Effector CD4-positive, alpha-beta T cell (primary cell): ENCODE data around the gene ST6GAL1.
A peak's percentile ranks its signal among the peaks of the same experiment; 100 is the strongest.

Experiments used
- DNase-seq: peaks from one replicate; pipeline ENCODE4 v3.0.0-alpha.2; 2020

Gene ST6GAL1

DNA sequence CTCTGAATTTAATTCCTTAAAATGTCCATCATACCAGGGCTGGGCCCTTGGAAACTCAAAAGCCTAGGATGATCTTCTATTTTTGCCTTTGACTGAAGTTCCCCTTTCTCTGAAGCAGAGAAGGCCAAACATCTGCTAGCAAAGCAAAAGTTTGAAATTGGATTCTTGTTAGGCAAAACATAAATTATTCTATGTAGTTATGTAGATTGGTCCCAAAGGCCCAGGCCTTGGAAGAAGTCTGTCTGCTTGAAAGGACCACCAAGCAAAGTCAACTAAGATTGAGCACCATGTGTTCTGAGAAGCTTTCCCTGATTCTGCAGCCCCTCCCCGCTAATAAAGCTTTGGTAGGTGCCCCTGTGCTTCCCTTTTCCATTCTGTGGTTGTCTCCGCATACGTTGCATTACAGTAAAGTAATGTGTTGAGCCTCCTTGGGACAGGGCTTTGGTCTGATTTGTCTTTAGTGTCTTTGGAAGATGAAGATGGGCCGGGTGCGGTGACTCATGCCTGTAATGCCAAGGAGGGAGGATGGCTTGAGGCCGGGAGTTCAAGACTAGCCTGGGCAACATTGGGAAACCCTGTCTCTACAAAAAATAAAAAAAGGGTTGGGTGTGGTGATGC is 152.5 kb downstream of the ST6GAL1 start:
- no peak for DNase-seq

DNA sequence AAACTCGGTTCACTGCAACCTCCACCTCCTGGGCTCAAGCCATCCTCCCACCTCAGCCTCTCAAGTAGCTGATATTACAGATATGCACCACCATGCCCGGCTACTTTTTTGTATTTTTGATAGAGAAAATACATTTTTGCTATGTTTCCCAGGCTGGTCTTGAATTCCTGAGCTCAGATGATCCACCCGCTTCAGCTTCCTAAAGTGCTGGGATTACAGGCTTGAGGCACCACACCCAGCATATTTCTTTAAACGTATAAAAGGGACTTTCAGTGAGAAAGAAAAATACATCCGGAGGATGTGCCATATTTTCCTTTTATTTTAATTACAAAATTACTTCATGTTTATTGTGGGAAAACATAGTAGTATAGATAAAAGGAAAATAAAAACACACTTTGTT is 153.8 kb downstream of the ST6GAL1 start:
- no peak for DNase-seq

DNA sequence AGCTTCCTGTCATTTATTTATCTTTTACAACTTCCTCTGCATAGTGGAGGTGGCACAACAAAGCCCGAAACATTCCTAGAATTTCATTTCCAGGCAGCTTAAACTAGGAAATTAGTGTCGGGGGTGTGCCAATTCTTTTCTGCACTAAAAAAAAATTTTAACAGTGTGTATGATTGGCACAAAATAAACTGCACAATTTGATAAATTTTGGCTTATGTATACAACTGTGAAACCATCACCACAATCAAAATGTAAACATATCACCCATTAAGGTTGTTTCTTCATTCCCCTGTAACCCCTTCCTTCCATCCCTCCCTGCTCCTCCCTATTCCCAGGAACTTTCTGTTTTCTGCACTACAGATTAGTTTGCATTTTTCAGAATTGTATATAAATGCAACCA is 154.3 kb downstream of the ST6GAL1 start:
- DNase-seq = no peak

DNA sequence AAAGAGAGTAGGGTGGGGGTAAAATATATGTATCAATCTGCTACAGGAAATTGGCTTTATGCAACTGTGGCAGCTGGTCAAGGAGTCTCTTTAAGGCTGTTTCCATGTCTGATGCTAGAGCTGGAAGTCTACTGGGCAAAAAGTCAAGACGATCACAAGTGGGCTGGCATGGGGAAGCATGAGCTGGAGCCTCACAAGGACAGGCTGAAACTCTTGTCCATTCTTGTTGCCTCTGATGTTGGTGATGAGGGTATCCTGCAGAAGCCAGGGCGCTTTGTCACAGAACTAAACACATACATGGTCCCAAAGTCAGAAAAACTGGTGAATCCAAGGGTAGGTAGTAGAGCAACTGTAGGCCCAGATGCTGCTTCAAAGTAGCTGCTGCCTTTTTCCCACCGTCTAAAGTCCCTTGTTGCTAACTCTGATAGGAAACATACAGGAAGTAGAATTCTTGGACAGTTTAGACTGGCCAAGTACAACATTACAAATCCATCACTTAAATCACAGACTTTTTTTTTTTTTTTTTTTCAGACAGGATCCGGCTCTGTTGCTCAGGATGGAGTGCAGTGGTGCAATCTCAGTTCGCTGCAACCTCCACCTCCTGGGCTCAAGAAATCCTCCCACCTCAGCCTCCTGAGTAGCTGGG is 154.8 kb downstream of the ST6GAL1 start:
- DNase-seq = no peak

DNA sequence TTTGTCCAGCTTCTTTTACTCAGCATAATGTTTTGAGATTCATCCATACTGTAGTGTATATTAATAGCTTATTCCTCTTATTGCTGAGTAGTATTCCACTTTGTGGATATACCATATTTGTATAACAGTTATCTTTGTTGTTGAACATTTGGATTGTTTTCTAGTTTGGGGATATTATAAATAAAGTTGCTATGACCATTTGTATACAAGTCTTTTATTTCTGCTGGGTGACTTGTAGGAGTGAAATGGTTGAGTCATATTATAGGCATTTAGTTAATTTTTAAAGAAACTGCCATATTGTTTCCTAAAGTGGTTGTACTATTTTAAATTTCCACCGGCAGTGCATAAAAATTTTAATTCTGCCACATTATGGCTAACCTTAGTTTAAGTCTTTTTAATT is 155.6 kb downstream of the ST6GAL1 start:
- no peak for DNase-seq

DNA sequence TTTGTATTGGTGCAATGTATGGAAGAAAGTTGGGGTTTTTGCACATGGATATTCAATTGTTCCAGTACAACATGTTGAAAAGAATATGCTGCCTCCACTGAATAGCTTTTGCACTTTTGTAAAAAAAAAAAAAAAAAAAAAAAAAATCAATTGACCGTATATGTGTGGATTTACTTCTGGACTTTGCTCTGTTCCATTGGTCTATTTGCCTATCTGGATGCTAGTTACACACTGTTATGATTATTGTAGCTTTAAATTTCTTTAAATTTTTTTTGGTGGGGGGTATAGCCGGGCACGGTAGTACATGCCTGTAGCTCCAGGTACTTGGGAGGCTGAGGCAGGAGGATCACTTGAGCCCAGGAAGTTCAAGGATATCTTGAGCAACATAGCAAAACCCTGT is 156.5 kb downstream of the ST6GAL1 start:
- no peak for DNase-seq

DNA sequence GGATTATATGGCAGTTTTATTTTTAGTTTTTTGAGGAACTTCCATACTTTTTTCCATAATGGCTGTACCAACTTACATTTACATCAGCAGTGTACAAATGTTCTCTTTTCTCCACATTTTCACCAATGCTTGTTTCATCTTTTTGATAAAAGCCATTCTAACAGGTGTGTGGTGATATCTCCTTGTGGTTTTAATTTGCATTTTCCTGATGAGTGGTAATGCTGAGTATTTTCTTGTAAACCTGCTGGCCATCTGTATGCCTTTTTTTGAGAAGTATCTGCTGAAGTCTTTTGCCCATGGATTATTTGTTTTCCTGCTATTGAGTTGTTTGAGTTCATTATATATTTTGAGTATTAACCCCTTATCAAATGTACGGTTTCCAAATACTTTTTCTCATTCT is 158.4 kb downstream of the ST6GAL1 start:
- no peak for DNase-seq

DNA sequence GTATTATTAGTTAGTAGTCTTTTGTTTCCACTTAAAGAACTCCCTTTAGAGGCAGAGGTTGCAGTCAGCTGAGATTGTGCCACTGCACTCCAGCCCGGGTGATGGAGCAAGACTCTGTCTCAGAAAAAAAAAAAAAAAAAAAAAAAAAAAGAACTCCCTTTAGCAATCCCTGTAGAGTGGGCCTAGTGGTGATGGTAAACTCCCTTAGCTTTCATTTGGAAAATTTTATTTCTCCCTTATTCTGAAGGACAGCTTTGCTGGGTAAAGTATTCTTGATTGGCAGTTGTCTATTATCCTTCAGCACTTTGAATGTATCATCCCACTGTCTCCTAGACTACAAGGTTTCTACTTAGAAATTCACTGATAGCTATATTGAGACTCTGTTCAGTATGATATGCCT is 163.0 kb downstream of the ST6GAL1 start:
- DNase-seq = no peak

DNA sequence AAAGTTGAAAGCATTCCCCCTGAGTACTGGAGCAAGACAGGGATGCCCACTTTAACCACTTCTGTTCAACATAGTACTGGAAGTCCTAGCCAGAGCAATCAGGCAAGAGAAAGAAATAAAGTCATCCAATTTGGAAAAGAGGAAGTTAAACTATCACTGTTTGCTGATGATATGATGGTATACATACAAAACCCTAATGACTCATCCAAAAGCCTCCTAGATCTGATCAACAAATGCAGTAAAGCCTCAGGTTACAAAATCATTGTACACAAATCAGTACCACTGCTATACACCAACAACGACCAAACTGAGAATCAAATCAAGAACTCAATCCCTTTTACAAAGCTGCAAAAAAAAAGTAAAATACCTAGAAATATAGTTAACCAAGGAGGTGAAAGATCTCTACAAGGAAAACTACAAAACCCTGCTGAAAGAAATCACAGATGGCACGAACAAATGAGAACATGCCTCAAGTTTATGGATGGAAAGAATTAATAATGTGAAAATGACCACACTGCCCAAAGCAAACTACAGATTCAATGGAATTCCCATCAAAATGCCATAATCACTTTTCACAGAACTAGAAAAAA is 168.7 kb downstream of the ST6GAL1 start:
- no peak for DNase-seq

DNA sequence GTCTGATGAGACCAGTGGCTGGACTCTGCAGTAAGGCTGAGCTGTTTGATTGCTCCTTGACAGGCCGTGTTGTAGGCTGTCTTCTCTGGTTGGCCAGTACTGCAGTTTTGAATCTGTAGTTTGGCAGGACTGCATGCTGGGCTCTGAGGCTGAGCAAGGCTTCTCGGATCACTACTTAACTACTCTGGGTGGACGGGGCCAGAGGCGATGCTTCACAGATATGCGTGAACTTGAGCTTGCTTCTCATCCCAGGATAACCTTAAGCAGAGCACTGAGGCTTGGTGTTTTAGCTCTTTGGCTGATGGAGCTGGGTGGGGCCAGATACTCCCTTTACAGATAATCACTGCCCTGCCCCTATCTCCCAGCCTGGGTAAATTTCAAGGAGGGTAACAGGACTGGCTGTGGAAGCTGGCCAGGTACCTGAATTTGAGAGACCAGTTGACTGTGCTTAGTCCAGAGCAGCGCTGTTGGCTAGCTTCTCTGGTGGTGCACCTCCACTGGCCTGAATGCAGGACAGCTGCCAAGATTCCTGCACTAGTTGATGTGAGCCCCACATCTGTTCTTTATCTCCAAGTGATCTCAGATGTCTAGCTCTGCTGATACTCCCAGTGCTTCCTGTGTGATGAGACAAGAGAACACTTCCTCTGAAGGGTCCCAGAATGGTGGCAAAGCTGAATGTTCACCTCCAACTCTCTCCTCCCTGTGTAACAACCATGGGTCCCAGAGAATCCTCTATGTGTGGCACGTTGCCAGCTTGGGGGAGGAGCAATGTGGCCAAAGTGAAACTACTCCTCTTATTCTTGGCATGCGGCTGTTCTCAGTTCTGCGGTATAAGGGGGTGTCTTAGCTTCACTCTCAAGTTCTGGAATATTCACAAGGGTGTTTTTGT is 171.1 kb downstream of the ST6GAL1 start:
- peak; percentile 31 for DNase-seq

DNA sequence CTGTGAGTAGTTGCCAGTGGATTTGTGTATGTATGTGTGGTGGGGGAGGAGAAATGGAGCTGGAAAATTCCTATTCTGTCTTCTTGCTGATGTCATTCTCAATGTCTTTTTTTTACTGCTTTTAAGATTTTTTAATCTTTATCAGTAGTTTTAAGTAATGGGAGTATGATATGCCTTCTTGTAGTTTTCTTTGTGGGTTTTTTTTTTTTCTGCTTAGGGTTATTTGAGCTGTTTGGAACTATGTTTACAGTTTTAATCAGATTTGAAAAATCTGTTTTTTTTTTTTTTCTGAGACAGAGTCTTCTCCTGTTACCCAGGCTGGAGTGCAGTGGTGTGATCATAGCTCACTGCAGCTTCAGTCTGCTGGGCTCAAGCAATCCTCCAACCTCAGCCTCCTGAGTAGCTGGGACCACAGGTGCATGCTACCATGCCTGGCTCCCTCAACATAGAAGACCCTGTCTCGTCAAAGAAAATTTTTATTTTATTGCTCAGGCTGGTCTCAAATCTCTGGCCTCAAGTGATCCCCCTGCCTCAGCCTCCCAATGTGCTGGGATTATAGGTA is 171.8 kb downstream of the ST6GAL1 start:
- DNase-seq = no peak

DNA sequence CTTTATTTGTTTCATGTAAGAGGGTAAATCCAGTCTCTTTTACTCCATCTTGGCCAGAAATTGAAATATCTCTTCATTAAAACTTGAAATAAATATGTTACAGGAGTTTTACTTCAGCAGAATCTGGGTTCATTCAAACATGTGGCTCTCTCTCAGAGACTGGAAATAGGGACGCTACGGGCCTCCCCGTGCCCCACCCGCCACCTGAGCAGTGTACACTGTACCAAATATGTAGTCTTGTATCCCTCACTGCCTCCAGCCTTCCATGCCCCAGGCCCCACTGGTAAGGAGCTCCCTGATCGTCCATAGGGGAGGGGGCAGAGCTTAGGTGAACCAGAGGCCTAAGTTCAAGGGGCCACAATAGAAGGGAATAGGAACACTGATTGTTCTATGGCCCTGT is 172.9 kb downstream of the ST6GAL1 start:
- no peak for DNase-seq

DNA sequence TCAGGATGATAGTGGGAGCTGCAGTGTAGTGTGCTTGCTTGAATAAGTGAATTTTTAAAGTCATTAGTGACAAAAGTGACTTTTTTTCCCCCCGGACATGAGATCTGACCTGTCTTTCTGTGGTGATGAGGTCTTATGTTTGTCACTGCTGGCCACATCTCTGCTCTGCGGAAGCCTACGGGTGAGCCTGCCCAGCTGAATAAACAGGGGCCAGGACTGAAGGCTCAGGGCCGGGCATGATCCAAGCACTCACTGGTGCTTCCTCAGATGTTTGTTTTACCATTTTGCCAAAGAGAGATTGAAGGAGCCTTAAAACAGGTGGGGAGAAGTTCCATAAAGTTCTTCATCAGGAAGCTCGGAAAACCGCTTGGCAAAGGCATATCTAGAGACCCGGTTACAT is 174.0 kb downstream of the ST6GAL1 start:
- DNase-seq = no peak

DNA sequence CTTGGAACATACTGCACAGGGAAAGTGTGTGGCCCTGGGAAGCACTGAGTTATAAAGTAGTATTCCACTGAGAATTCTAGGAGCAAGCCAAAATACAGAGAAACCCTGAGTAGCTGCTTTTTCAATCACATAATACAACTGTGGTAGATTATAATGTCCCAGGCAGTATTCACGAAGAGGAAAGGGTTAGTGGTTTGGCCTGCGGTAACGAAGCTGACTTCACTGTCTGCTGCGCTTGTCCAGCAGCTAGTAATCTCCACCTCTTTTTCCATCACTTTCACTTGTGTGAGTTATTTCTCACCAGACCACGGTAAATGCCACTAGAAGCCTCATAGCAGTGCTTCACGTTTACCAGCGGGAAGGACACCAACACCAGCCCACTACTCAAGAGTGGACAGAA is 174.6 kb downstream of the ST6GAL1 start:
- DNase-seq = no peak

DNA sequence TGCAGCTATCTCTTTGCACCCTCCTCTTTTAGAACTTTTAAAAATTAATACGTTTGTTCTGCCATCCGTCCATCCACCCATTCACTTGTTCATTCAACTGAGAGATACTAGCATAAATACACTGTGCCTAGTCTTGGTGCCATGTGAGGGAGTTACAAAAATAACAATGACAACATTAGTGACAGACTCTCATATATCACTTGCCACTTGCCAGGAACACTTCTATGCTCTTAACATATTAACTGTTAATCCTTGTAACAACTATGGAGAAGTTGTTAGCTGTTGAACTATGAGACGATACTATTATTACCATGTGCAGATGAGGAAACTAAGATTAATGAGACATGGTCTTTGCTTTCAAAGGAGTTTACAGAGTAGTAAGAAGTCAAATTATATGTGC is 175.4 kb downstream of the ST6GAL1 start:
- no peak for DNase-seq

DNA sequence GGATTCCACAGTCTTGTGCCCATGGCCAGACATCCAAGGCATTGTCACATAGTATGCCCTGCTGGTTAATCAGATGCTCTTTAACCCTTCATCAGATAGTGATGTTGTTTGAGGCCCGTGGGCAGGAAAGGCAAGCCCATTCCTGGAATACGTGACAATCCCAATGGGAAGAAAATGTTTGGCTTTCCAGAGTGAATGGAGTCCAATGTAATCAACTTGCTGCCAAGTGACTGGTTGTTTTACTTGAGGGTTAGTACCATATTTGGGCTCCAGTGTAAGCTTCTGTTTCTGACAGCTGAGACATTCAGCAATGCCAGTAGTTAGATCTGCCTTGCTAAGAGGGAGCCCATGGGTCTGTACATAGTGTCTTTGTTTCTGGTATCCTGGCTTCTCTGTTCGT is 177.7 kb downstream of the ST6GAL1 start:
- no peak for DNase-seq

DNA sequence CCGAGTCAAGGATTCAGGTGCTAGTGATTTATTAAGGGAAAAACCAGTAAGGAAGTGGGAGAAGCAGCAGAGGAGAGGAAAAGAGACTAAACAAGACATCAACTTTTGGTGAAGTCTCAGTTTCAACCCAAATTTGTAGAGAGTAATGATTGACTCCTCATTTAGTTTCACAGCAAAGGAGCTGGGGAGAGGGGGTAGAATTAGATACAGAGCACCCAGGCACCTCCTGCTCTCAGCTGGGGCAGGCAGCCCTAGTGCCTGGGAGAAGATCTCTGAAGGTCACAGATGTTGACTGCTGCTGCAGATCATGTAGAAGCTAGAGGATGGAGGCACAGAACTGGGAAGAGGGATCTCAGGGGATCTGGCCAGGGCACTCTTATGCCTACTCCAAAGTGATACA is 179.8 kb downstream of the ST6GAL1 start:
- no peak for DNase-seq

DNA sequence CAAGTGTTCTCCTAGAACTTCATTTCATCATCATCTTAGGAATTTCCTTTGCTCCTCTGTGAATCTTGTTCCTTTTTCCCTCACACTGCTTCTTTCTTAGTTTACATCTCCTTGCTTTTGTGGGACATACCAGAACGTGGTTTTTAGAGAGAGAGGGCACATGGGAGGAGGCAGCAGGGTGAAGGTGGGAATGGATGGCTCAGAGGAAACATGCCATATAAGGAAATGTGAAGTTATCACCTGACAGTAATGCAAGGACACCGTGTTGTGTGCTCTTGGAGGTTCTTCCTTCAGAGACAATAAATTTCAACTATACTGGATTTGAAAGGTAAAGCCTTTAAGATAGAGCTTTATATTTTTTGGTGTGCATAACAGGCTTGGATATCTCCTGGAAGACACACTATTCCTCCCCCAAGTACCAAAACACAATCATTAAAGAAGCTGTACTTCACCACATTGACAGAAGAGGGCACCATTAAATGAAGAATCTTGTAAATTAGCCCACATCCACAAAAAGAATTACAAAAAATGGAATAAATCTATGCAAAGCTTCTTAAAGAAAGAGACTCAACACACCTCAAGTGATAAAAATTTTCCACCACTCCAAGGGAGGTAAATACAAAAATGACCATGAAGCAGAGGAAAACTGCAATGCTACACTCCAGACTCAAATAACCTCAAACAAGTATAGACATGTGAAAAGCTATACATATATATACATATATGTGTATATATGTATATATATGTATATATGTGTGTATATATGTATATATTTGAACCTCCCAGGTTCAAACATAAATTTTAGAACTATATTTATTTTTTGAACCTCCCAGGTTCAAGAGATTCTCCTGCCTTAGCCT is 182.8 kb downstream of the ST6GAL1 start:
- no peak for DNase-seq

DNA sequence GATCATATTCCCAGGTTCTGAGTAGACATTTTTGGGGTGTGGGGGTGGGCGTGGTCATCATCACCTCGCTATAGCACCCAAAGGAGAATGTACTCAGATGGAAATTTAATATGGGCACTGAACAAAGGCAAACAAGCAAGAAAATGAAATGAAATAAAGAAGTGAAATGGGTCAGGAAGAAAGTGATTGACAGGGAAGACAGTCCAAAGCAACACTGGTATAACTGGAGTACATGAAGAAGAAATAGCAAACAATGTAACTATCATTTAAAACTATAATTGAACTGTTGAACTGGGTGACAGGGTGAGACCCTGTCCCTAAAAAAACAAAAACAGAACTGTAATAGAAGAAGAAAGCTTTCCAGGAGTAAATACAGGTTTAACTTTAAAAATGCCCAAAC is 184.2 kb downstream of the ST6GAL1 start:
- DNase-seq = no peak

DNA sequence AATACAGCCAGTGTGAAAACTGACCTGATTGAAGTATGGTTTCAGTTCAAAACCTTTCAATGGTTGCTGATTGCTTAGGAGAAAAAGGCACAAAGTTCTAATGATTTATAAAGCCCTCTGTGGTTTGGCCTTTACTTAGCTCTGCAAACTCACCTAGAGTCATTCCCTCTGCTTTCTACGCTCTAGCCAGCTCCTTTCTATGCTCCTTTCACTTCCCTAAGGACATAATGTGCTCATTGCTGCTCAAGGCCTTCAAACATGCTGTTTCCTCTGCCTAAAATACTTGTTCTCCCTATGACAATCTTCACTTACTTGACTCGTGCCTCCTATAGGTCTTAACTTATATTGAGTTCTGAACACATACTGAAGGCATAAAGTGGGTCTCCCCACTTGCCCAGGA is 190.0 kb downstream of the ST6GAL1 start:
- no peak for DNase-seq

DNA sequence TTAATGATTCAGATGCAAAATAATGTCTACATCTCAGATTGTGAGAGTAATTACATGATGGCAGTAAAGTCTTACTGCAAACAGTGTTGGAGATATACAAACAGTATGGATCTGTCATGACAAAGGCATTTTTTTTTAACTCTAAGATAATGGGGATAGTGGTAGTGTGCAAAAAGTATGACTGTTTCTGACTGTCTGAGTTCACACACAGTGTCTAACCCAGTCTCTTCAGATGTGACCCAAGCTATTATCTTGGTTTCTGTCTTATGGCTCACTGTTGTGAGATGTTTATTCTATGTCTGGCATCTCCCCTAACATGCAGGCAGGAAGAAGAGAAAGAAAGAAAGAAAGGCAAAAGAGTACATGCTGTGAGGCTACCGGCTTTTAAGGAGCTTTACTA is 191.9 kb downstream of the ST6GAL1 start:
- no peak for DNase-seq

DNA sequence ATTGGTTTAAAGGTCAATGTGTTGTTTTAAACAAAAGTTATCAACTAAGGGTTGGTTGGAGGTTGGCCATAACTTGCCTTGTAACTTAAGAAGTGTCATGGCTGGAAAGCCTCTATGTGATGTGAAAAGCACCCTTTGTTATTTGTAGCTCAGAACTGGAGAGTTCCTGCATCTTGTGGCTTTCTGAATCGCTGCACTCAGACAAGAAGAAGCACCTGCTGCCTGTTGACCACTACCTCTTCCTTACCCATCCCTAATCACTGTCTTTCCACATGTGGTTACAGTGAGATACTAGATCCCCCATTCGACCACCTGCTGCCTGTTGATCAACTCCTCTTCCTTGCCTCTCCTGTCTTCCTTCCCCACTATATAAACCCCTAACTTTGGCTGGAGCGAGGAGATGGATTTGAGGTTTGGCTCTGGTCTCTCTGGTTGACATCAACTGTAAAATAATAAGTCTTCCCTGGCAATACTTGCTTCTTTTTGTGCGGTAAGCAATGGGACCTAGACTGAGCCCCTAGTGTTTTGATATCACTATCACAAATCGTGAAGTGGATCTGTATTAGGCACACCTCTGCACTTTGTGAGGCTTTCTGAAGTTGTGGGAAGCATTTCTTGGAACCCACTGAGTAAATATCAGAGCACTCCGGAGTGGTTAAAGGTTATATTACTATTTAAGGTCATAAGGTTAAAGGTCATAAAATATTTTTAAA is 195.1 kb downstream of the ST6GAL1 start:
- no peak for DNase-seq
